GM19468 (cell line): ENCODE measurements around the gene FNIP1.
A peak's percentile ranks its signal among the peaks of the same experiment; 100 is the strongest.
"Not testable (repeated sequence)": the region's sequence is repeated elsewhere in the genome, so short reads cannot be mapped to it uniquely, and the experiment has no call there.

ENCODE experiments used
- ATAC-seq: cut with Tn5 transposase; IDR thresholded peaks from one replicate; pipeline ENCODE4 v1.9.1; 2021; ENCODE audit warnings: mild to moderate bottlenecking, moderate library complexity, moderate number of reproducible peaks; ENCODE audit not compliant: unreplicated experiment; ENCODE audit errors: extremely low read depth

Gene FNIP1

GRCh38 chr5:131796793-131797693, at the start of gene FNIP1:
FNIP1 (minus strand) TSS chr5:131797017; CDS start chr5:131796921, 96 bp downstream.
- ATAC-seq = peak; percentile 93

- ATAC-seq = no peak
Observed at GRCh38 chr5:131846536-131846935, 49.7 kb upstream of the FNIP1 start.

GRCh38 chr5:131845828-131846227, 49.0 kb upstream of the FNIP1 start:
- ATAC-seq = no peak

- ATAC-seq = not testable (repeated sequence)
Observed at GRCh38 chr5:131842971-131843370, 46.2 kb upstream of the FNIP1 start.

- ATAC-seq = not testable (repeated sequence)
Observed at GRCh38 chr5:131832702-131833101, 35.9 kb upstream of the FNIP1 start.

- no peak for ATAC-seq
Observed at GRCh38 chr5:131825404-131826013, 28.7 kb upstream of the FNIP1 start.

GRCh38 chr5:131824631-131825030, 27.8 kb upstream of the FNIP1 start:
- ATAC-seq = no peak

GRCh38 chr5:131821221-131821620, 24.4 kb upstream of the FNIP1 start:
- no peak for ATAC-seq

GRCh38 chr5:131818001-131818724, 21.3 kb upstream of the FNIP1 start:
- ATAC-seq = no peak

GRCh38 chr5:131814990-131815389, 18.2 kb upstream of the FNIP1 start:
- ATAC-seq = no peak

GRCh38 chr5:131812371-131813160, 15.7 kb upstream of the FNIP1 start:
- no peak for ATAC-seq

GRCh38 chr5:131810510-131811249, 13.9 kb upstream of the FNIP1 start:
- no peak for ATAC-seq

GRCh38 chr5:131795879-131796792, 681 bp downstream of the FNIP1 start:
- no peak for ATAC-seq

- no peak for ATAC-seq
Observed at GRCh38 chr5:131795228-131795627, 1.6 kb downstream of the FNIP1 start.

- ATAC-seq = no peak
Observed at GRCh38 chr5:131794586-131794985, 2.2 kb downstream of the FNIP1 start.

GRCh38 chr5:131792896-131793295, 3.9 kb downstream of the FNIP1 start:
- no peak for ATAC-seq

- ATAC-seq = no peak
Observed at GRCh38 chr5:131791866-131792265, 5.0 kb downstream of the FNIP1 start.

GRCh38 chr5:131790550-131790949, 6.3 kb downstream of the FNIP1 start:
- no peak for ATAC-seq
